ENCODE data around the gene EVA1C. TPM values are rescaled to one million over a fixed set of nuclear protein-coding genes. Genes with fewer than 3 reads are reported as not detected.
A peak's percentile ranks its signal among the peaks of the same experiment; 100 is the strongest.
"Not testable (repeated sequence)": the region's sequence is repeated elsewhere in the genome, so short reads cannot be mapped to it uniquely, and the experiment has no call there.

EVA1C gene, protein sequence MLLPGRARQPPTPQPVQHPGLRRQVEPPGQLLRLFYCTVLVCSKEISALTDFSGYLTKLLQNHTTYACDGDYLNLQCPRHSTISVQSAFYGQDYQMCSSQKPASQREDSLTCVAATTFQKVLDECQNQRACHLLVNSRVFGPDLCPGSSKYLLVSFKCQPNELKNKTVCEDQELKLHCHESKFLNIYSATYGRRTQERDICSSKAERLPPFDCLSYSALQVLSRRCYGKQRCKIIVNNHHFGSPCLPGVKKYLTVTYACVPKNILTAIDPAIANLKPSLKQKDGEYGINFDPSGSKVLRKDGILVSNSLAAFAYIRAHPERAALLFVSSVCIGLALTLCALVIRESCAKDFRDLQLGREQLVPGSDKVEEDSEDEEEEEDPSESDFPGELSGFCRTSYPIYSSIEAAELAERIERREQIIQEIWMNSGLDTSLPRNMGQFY
- 1 to 10 TPM; 9.3 to 9.6 TPM for total RNA-seq

DNA sequence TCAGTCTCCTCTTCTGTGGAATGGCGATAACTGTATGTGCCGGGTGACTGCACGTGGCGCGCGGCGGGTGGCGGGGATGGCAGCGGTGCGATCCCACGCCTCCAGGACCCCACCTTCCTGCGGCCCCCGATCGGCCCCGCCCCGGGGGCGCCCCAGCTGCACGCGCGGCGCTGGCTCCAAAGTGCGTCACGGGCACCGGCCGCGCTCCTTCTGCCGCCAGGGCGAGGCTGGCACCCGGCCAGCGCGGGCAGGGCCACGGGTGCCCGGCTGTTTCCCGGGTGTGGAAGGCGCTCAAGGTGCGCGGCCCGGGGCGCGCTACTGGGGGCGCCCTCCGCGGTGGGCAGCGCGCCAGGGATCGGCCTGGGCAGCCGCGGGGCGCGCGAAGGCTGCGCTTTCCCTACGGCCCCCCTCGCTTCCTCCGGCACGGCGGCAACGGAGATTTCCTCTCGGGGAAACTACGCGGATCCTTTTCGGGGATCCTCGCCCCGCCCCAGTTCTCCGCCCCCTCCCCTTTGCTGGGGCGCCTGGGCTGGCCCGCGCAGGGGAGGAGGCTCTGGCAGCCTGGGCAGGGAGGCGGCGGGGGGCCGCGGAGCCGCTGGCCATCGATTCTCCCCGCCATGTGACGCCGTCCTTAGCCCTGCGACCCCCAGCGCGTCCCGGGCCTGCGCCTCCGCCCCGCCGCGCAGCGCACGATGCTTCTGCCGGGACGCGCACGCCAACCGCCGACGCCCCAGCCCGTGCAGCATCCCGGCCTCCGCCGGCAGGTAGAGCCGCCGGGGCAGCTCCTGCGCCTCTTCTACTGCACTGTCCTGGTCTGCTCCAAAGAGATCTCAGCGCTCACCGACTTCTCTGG is at the start of gene EVA1C:
Gene EVA1C (plus strand): TSS at position 545 of the 853 bp plus-strand sequence. CDS start 148 bp downstream, at position 693.
- Mint-ChIP-seq H3K9me3 (no peaks in the 10 kb centered on the region), H3K36me3 (no peaks in the 10 kb centered on the region), H3K4me1 (ENCODE audit: low read depth) (peaks cover 33% of the 10 kb centered on the region), H3K4me3 (peak within 1 kb of the TSS; percentile 91), H3K27ac (peak within 1 kb of the TSS; percentile 89), H3K27me3 (no peaks in the 10 kb centered on the region)
- ChIA-PET POLR2A (interaction anchor here (0.6 to 2.7 kb wide), 5 partner anchors 20 to 200 kb away, joined by 3 to 15 read pairs (median 6); partner anchors contain the start of genes CFAP298 and URB1), CTCF (interaction anchor here (0.9 to 2.2 kb wide), 5 partner anchors 10 to 188 kb away, joined by 6 to 16 read pairs (median 10); no protein-coding TSS in a partner anchor)
- peak; percentile 76 for DNase-seq
- intact Hi-C loops (cut with micrococcal nuclease): loop anchor here (1.0 to 2.0 kb wide), 3 partner anchors 157 to 359 kb away; partner anchors contain the start of genes CFAP298 and PAXBP1

- Mint-ChIP-seq H3K36me3 (peaks cover 67% of the 10 kb centered on the region), H3K27me3 (no peaks in the 10 kb centered on the region), H3K9me3 (no peaks in the 10 kb centered on the region), H3K27ac (no peak overlapping the region), H3K4me1 (ENCODE audit: low read depth) (no peaks in the 10 kb centered on the region), H3K4me3 (no peak overlapping the region)
- intact Hi-C loops (cut with micrococcal nuclease): no loop called here
- ChIA-PET POLR2A (no interaction called here), CTCF (no interaction called here)
- DNase-seq: no peak
Observed at GRCh38 chr21:32364387-32364786, 48.1 kb upstream of the EVA1C start.

DNA sequence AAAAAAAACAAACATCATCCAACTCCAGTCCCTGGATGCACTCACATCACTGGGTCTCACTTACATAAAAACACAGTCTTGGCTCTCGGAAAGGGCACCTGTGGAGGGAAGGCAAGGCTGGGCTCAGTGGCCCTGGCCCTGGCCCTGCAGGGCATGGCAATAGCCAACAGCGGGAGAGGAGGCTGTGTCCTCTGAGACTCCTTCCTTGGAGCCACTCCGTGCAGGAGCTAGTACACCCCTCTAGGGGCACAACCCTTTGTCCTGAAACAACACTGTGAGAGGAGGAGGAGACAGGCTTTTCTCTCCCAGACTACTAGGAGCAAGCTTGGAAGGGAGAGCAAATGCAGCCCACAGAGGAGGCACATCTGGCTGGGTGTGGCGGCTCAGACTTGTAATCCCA is 47.7 kb upstream of the EVA1C start:
- Mint-ChIP-seq H3K4me3 (no peak overlapping the region), H3K27me3 (no peaks in the 10 kb centered on the region), H3K36me3 (peaks cover 67% of the 10 kb centered on the region), H3K4me1 (ENCODE audit: low read depth) (no peaks in the 10 kb centered on the region), H3K27ac (no peak overlapping the region), H3K9me3 (no peaks in the 10 kb centered on the region)
- CTCF ChIA-PET: interaction anchor here (1.1 kb wide), 1 partner anchor 236 kb away, joined by 3 read pairs; no protein-coding TSS in a partner anchor
- POLR2A ChIA-PET: no interaction called here
- intact Hi-C loops (cut with micrococcal nuclease): no loop called here
- no peak for DNase-seq

- Mint-ChIP-seq H3K27me3 (no peaks in the 10 kb centered on the region), H3K9me3 (no peaks in the 10 kb centered on the region), H3K4me3 (no peak overlapping the region), H3K27ac (no peak overlapping the region), H3K4me1 (ENCODE audit: low read depth) (peaks cover 3% of the 10 kb centered on the region), H3K36me3 (peaks cover 59% of the 10 kb centered on the region)
- intact Hi-C loops (cut with micrococcal nuclease): no loop called here
- POLR2A ChIA-PET: no interaction called here
- DNase-seq: no peak
- CTCF ChIA-PET: no interaction called here
Observed at GRCh38 chr21:32366191-32366590, 46.3 kb upstream of the EVA1C start.

- no peaks in the 10 kb centered on the region for H3K9me3 Mint-ChIP-seq
- no peak overlapping the region for H3K27ac Mint-ChIP-seq
- H3K4me1 Mint-ChIP-seq (ENCODE audit: low read depth): peaks cover 13% of the 10 kb centered on the region
- no peak for DNase-seq
- intact Hi-C loops (cut with micrococcal nuclease): no loop called here
- no peaks in the 10 kb centered on the region for H3K27me3 Mint-ChIP-seq
- ChIA-PET CTCF (no interaction called here), POLR2A (no interaction called here)
- no peak overlapping the region for H3K4me3 Mint-ChIP-seq
- peaks cover 60% of the 10 kb centered on the region for H3K36me3 Mint-ChIP-seq
Observed at GRCh38 chr21:32367158-32367557, 45.3 kb upstream of the EVA1C start.

DNA sequence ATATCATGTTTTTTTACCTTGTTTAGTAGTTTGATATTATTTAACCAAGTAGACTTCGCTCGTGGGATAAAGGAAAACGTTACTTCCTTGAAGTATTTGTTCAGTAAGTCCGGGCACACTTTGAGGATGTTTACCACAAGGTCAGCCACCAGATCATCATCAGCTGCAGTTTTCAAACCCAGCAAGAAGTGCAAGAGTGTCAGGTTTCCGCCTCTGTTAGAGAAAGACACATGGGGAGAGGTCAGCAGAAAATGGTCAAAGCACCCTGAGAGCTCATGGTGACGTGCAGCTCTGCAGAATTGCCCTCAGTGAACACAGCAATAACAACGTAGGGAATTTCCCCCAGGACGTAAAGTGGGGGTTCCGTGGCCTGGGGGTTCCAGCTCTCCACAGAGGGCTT is 44.1 kb upstream of the EVA1C start:
- peaks cover 61% of the 10 kb centered on the region for H3K36me3 Mint-ChIP-seq
- intact Hi-C loops (cut with micrococcal nuclease): no loop called here
- ChIA-PET CTCF (interaction anchor here (0.9 kb wide), 1 partner anchor 35 kb away, joined by 3 read pairs; no protein-coding TSS in a partner anchor), POLR2A (no interaction called here)
- H3K9me3 Mint-ChIP-seq: no peaks in the 10 kb centered on the region
- DNase-seq: no peak
- H3K4me1 Mint-ChIP-seq (ENCODE audit: low read depth): peaks cover 15% of the 10 kb centered on the region
- H3K27ac Mint-ChIP-seq: no peak overlapping the region
- H3K27me3 Mint-ChIP-seq: no peaks in the 10 kb centered on the region
- H3K4me3 Mint-ChIP-seq: no peak overlapping the region

GRCh38 chr21:32368961-32369360 is 43.5 kb upstream of the EVA1C start:
- peaks cover 15% of the 10 kb centered on the region for H3K4me1 Mint-ChIP-seq (ENCODE audit: low read depth)

GRCh38 chr21:32370998-32371766 is 41.3 kb upstream of the EVA1C start:
- no peak overlapping the region for H3K4me3 Mint-ChIP-seq
- H3K27me3 Mint-ChIP-seq: no peaks in the 10 kb centered on the region
- CTCF ChIA-PET: no interaction called here
- no peak for DNase-seq
- H3K9me3 Mint-ChIP-seq: no peaks in the 10 kb centered on the region
- peaks cover 15% of the 10 kb centered on the region for H3K4me1 Mint-ChIP-seq (ENCODE audit: low read depth)
- H3K36me3 Mint-ChIP-seq: peaks cover 48% of the 10 kb centered on the region
- intact Hi-C loops (cut with micrococcal nuclease): no loop called here
- peak overlapping the region; percentile 84 for H3K27ac Mint-ChIP-seq
- POLR2A ChIA-PET: interaction anchor here (1.1 kb wide), 1 partner anchor 41 kb away, joined by 3 read pairs; no protein-coding TSS in a partner anchor

More at GRCh38 chr21:32368961-32369360, 43.5 kb upstream of the EVA1C start:
- H3K27me3 Mint-ChIP-seq; intact Hi-C loops (cut with micrococcal nuclease); H3K9me3 Mint-ChIP-seq; POLR2A ChIA-PET; DNase-seq; H3K4me3 Mint-ChIP-seq; H3K27ac Mint-ChIP-seq: not testable (repeated sequence)
- CTCF ChIA-PET: interaction anchor here (0.5 kb wide), 1 partner anchor 107 kb away, joined by 3 read pairs; no protein-coding TSS in a partner anchor
- peaks cover 58% of the 10 kb centered on the region for H3K36me3 Mint-ChIP-seq

- H3K4me1 Mint-ChIP-seq (ENCODE audit: low read depth): peaks cover 15% of the 10 kb centered on the region
- no peak overlapping the region for H3K4me3 Mint-ChIP-seq
- peaks cover 47% of the 10 kb centered on the region for H3K36me3 Mint-ChIP-seq
- H3K27ac Mint-ChIP-seq: peak overlapping the region; percentile 84
- ChIA-PET CTCF (interaction anchor here (0.7 kb wide), 2 partner anchors 37 to 517 kb away, joined by 3 read pairs; no protein-coding TSS in a partner anchor), POLR2A (interaction anchor here (0.6 to 1.1 kb wide), 3 partner anchors 40 to 1215 kb away, joined by 3 to 4 read pairs (median 3); no protein-coding TSS in a partner anchor)
- intact Hi-C loops (cut with micrococcal nuclease): no loop called here
- no peaks in the 10 kb centered on the region for H3K27me3 Mint-ChIP-seq
- H3K9me3 Mint-ChIP-seq: no peaks in the 10 kb centered on the region
- no peak for DNase-seq
Observed at GRCh38 chr21:32371913-32372314, 40.6 kb upstream of the EVA1C start.

DNA sequence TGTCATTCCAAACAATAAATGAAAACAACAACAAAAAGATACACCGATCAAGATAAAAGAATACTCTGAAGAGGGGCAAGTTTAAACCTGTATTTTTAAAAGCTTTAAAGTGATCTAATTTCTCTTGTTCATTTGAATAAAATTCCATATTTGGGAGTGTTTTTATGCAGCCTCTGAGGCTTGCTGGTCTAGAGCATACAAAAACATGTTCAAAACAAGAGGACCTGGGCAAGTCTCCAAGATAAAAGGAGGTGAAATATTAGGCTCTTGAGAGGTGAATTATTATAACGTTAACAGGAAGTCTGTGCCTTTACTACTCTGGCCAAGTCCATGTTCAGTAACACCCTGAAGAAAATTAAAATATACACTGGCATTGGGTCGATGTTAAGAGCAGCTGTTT is 39.8 kb upstream of the EVA1C start:
- intact Hi-C loops (cut with micrococcal nuclease): no loop called here
- CTCF ChIA-PET: no interaction called here
- Mint-ChIP-seq H3K27ac (no peak overlapping the region), H3K4me3 (no peak overlapping the region), H3K9me3 (no peaks in the 10 kb centered on the region), H3K4me1 (ENCODE audit: low read depth) (peaks cover 15% of the 10 kb centered on the region), H3K27me3 (no peaks in the 10 kb centered on the region), H3K36me3 (peaks cover 49% of the 10 kb centered on the region)
- POLR2A ChIA-PET: no interaction called here
- DNase-seq: no peak

GRCh38 chr21:32377506-32377905 is 35.0 kb upstream of the EVA1C start:
- POLR2A ChIA-PET: no interaction called here
- intact Hi-C loops (cut with micrococcal nuclease): no loop called here
- no peaks in the 10 kb centered on the region for H3K27me3 Mint-ChIP-seq
- H3K4me3 Mint-ChIP-seq: no peak overlapping the region
- no peak for DNase-seq
- no peak overlapping the region for H3K27ac Mint-ChIP-seq
- H3K4me1 Mint-ChIP-seq (ENCODE audit: low read depth): no peaks in the 10 kb centered on the region
- H3K36me3 Mint-ChIP-seq: peaks cover 51% of the 10 kb centered on the region
- CTCF ChIA-PET: no interaction called here
- no peaks in the 10 kb centered on the region for H3K9me3 Mint-ChIP-seq

Measured in activated CD4-positive, alpha-beta memory T cell treated with anti-CD3 and anti-CD28 coated beads for 36 hours (primary cell).